HG03139 (cell line): Measurements from ENCODE around the gene ITK.

Source experiments
- ATAC-seq: cut with Tn5 transposase; IDR thresholded peaks from one replicate; pipeline ENCODE4 v1.9.1; 2021; ENCODE audit not compliant: unreplicated experiment

The ITK gene

DNA sequence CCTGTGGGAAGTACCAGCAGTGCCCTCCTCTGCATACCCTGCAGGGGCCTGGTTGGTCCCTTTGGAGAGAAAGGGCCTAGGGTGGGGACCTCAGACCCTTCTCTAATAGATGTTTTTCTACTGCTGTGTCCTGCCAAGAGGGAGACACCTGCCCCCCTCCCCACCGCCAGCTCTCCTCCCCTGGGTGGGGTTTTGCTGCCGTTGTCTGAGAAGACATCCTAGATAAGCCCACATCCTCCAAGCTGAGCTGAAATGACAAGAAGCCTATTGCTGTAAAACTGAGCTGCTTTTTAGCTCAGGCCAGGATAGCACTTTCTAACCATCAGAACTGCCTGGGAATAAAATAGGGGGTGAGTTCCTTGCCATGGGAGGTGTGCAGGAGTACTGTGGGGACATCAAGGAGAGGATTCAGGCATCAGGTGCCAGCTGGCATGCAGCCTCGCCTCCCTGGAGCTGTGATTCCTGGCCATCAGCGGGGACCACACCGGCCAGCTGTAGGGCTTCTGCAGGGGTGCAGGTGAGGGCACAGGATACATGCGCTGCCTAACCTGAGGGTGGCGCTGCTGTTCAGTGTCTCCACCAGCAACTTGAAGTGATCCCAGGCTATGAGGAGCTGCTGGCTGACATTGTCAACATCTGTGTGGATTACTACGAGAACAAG is 123.2 kb downstream of the ITK start:
- ATAC-seq = no peak
